Stimulated activated CD8-positive, alpha-beta memory T cell treated with anti-CD3 and anti-CD28 coated beads, Interleukin-4, amount 100 ng/mL, for 1 hour (primary cell): ENCODE data around the gene TRIP6.
"Not testable (repeated sequence)": the region's sequence is repeated elsewhere in the genome, so short reads cannot be mapped to it uniquely, and the experiment has no call there.

Experiments used
- DNase-seq, 2 donors: peaks; one replicate each; pipeline ENCODE4 v3.0.0-alpha.2; 2020; ENCODE audit warnings: low read depth in 2 of 2, low spot score in 1 of 2

The TRIP6 gene

GRCh38 chr7:100910443-100910842 is 43.3 kb downstream of the TRIP6 start:
- DNase-seq = not testable (repeated sequence)

GRCh38 chr7:100911484-100911883 is 44.3 kb downstream of the TRIP6 start:
- no peak for DNase-seq

DNA sequence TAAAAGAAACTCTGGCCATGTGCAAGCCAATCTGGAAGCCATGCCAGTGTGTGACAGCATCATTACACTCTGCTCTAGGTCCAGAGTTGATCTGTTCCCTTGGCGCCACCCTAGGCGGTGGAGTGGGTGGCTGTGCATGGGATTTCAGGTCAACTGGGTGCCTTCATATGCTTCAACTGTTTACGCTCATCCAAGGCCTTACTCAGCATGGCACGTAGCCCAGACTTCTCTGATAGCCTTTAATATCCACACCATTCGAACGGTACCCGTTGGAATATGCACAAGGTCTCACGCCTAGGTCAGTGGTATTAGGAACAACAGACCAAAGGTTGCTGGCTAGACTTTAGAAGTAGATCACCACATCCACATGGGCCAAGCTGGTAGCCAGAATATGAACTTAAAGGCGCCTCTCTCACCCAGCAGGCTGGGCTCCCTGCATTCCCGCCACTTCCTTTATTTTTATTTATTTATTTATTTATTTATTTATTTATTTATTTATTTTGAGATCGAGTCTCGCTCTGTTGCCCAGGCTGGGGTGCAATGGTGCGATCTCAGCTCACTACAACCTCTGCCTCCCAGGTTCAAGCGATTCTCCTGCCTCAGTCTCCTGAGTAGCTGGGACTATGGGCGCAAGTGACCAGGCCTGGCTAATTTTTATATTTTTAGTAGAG is 47.2 kb downstream of the TRIP6 start:
- no peak for DNase-seq

- DNase-seq = no peak
These were observed 47.8 kb downstream of the TRIP6 start for GRCh38 chr7:100914879-100915447.

DNA sequence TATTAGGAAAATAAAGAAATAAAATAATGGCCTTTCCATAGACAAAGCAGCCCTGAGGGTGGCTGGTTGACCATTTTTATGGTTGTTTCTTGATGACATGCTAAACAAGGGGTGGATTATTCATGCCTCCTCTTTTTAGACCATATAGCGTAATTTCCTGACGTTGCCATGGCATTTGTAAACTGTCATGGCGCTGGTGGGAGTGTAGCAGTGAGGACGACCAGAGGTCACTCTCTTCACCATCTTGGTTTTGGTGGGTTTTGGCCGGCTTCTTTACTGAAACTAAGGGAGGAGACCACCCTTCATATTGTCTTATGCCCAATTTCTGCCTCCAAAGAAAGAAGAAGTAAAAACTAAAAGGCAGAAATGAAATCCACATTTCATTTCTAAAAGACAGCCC is 52.1 kb downstream of the TRIP6 start:
- DNase-seq = not testable (repeated sequence)

- not testable (repeated sequence) for DNase-seq
These were observed 52.7 kb downstream of the TRIP6 start for GRCh38 chr7:100919779-100920437.

DNA sequence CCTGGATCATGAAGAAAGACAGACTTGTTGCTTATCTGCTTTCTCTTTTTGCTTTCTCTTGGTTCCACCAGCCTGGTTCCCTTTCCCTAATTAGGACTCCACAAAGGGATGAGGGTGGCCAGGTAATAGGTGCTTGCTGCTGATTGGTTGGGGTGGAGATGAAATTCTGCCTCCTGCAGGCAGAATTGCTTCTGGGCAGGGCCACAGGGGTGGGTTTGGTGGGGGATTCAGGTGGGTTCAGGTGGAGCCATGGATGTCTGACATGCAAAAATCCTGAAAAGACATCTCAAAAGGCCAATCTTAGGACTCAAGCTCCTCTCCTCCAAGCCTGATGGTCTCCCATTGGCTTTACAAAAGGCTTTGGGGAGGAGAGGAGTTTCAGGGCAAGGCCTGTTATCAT is 53.9 kb downstream of the TRIP6 start:
- no peak for DNase-seq
